H4 (cell line): ENCODE results near the gene SGSM1. TPM values are rescaled to one million over a fixed set of nuclear protein-coding genes. Genes with fewer than 3 reads are reported as not detected.

ENCODE experiments used
- DNase-seq: peaks from one replicate; pipeline ENCODE4 v3.0.0-alpha.2; 2015; ENCODE audit warnings: low spot score
- total RNA-seq: library from RNA; depleted of rRNA; stranded (reverse); fragments of >200 nt; shearing (Covaris generic); gene quantifications from 2 replicates; pipeline ENCODE4 v1.2.3, GENCODE V29; 2014; rRNA removed

The SGSM1 gene
- total RNA-seq, 1 experiment from 2014 or later, result 0.23 TPM

- DNase-seq, result no peak
These were observed 170.6 kb downstream of the SGSM1 start for GRCh38 chr22:24976442-24977218.

Other genes with a start within 250 kb of the SGSM1 start
- 0.66 and 2.1 TPM in 2 replicates for gene LRRC75B, start 213.1 kb upstream of the SGSM1 start, total RNA-seq
- 9.4 and 13.1 TPM in 2 replicates for gene GGT1, start 203.0 kb upstream of the SGSM1 start, total RNA-seq
- gene PIWIL3, start 31.5 kb upstream of the SGSM1 start, total RNA-seq, result not detected in 2 replicates
- not detected in 2 replicates for gene LHFPL7, start 140.5 kb downstream of the SGSM1 start, total RNA-seq
- gene KIAA1671, start 146.5 kb downstream of the SGSM1 start, total RNA-seq, result 1.7 and 3.2 TPM in 2 replicates